Measurements from ENCODE around the gene SNX13.

SNX13 gene

DNA sequence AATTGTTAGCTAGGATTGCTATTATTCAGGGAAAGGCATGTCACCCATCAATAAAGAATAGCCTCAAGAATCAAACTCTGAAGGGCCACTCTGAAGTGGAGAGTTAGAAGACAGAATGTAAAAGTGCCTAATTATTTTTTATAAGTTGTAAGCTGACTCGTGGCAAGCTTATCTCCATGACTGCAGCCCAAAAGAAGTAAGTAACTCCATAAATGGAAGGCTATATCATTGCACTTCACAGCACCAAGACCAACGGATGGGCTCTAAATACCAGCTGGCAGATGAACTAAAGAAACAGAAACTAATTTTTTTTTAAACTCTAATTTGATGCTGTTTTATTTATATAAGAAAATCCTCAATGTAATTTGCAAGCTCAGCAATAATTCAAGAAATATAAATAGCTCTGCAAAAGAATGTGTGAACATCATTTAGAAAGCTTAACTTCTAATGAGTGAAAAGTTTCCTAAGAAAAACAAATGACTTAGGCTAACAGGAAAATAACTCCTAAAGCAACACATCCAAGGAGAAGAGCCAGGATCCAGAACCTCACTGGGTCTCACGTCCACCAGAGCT lies 165.5 kb downstream of the SNX13 start:
- DNase-seq (ENCODE audit: low spot score): no peak

DNA sequence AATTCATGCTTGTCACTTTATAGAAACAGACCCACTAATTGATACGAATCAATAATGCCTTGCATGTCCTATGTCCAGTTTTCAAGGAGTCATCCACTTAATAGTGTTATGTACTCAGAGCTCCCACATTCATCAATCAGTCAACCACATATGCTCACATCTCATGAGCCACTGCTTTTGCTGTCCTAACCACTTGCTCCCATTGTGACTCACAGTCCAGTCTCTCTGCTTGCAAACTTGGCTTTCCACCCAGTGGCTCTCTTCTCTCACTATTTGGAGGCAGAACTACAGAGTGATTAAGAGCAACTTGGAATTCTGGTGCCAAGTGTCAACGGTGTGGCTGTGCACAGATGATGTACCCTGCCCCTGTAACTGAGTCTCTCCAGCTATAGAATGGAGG lies 166.0 kb downstream of the SNX13 start:
- no peak for DNase-seq (ENCODE audit: low spot score)

DNA sequence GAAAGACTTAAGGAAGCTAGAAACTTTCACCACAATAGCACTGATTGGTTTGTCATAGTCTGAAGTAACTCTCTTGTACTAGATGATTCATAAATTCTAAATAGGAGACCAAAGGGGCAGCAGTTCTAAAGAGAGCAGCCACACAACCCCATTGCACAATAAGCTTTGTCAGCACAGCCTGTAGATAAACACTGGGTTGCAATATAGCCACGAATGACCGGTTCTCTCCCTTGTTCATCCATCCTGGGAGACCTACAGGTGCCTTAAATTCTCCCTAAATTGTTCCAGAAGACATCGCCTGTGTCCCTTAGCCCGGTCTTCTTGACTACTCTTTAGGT lies 167.0 kb downstream of the SNX13 start:
- peak; percentile 33 for DNase-seq (ENCODE audit: low spot score)

DNA sequence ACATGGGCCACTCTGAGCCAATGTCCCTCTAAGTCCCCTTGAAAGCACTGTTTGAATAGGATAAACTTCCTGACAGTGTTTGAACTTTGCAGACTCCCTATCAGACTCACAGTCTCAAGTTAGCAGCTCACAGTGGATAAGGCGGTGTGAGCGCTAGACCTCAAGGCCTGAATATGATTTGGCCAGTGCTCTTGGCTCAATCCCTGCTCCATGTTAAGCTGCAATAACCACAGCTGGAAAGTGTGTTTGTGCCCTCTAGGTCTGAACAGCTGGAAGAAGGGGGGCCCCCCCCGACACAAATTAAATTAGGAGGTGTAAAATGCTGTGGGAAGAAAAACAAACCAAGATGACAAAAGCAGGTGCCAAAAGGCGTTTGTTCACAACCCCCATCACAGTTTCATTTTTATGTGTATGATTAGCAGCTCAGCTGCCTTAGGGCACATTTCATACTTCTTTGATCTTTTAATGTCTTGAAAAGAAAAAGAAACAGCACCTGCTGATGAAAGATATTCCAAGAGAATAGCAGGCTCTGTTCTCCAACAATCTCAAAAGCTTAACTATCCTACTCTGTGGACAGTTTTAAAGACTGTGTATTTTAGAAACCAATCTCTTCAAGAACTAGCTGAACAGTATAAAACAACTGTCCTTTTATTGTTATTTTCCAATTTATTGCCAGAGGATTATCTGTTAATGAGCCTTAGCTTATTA lies 167.6 kb downstream of the SNX13 start:
- DNase-seq (ENCODE audit: low spot score): no peak

DNA sequence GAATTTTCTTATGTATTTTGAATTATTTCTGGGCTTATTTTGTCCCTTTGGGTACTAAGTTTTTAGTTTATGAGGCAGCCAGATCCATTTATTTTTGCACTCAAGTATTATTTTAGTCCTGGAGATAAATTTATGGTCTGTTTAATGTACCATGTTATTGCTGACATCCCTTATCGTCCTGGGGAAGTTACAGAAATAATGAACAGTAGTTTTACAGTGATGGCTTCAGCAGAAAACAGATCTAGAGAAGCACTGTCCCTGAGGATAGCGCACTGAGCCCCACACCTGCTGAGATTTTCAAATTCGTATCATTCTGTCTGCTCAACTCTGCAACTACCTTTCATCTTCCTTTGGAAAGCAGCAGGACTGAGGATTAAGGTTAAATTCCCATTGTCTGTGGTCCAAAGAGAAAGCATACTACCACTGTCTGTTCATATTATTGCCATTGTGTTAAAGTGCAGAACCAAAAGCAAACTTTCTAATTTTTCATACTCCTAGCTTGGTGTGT lies 168.3 kb downstream of the SNX13 start:
- no peak for DNase-seq (ENCODE audit: low spot score)

DNA sequence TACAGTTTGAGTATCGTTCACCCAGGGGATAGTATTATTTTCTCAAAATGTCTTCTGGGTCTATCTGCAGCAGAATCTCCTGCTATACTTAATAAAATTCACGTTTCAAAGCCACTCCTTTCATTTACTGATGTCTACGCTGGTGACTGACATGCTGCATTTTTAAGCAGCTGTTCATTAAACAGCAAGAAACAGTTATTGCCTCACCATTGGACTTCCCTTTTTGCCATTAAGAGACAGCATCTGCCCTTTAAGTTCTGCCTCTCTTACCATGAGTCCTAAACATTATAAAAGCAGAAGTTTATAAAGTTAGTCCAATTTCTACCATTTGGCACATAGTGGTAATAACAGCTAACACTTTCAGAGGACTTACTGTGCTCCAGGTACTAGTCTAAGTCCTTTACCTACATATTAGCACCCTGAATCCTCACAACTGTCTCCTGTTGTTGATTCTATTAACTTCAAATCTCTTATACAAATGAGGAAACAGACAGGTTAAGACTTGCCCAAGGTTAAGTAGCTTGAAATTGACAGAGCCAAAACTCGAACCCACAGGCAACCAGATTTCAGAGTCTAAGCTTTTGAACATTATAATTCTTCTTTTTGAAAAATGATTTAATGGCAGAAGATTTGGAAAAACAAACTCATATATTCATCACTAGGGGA lies 169.5 kb downstream of the SNX13 start:
- DNase-seq (ENCODE audit: low spot score): no peak

DNA sequence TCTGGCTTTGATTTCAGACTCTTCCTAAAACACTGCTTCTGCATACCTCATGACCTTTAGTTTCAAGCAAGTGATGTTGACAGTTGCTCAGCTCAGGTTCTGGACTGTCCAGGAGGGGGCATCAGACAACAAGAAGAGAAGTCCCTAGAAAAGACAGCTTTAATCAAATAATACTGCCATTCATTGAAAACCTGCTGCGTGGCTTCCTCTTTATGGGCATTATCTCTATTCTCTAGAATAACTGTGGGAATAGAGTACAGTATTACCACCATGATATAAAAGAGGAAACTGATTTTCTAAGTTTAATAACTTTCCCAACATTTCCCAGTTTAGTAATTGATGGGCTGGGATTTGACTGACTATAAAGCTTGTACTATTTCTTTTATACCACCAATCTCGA lies 170.4 kb downstream of the SNX13 start:
- DNase-seq (ENCODE audit: low spot score): peak; percentile 16

DNA sequence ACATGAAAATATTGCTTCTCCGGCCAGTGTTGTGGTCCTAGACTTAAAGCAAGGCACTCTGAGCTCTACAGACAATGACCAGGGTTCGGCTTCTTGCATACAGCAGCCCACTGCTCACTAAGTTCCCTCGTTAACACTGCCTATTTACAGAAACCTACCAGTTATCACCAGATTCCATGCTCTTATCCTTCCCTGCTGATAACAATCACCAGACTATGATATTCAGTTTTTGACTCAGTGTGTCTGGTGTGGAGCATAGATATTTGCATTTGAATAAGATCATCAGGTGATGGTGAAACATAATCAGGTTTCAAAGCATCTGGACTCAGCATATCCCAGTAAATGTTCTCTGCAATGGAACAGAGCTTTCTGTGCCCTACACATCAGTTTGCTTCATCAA lies 182.3 kb downstream of the SNX13 start:
- DNase-seq (ENCODE audit: low spot score): no peak

DNA sequence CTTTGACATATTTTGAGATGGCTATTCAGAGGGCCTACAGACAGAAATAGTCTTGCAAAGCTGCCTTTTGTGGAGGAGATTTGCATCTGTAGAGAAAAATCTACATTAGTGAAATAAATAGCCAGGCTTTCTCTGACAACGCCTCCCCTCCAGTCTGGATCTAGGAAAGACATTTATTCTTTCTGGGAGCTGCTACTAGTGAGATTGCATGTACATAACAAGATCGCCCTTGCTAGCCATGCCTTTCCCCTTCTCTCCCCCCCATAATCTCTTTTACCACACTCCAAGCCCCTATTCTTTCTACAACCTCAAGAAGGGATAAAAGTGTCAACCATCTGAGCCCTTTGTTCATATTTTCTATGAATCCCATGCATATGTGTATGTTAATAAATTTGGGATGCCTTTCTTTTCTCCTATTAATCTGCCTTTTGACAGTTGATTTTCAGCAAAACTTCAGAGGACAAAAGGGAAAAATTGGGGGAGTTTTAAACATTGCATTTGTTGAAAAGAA lies 194.2 kb downstream of the SNX13 start:
- no peak for DNase-seq (ENCODE audit: low spot score)

DNA sequence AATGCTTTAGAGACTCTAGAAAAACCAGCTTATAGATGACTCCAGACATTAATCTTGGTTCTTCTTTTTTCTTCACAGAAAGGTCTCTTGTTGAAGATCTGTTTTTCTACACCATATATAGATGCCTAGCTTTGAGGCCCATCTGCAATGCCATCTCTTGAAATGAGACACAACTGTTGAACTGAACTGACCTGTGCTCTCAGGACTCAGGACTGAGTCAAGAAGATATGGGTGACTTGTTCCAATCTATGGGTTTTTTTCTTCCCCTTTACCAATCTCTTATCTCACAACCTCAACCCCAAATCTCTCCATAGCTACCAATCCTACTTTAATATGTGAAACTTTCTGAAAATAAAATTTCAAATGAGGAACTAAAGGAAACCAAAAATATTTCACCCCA lies 194.7 kb downstream of the SNX13 start:
- DNase-seq (ENCODE audit: low spot score): no peak

DNA sequence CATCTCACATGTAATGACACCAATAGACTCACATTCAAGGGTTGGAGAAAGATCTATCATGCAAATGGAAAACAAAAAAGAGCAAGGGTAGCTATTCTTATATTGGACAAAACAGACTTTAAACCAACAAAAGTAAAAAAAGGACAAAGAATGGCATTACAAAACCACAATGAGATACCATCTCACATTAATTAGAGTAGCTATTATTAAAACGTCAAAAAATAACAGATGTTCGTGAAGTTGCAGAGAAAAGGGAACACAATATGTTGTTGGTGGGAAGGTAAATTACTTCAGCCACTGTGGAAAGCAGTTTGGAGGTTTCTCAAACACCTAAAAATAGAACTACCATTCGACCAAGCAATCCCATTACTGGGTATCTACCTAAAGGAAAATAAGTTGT lies 197.0 kb downstream of the SNX13 start:
- DNase-seq (ENCODE audit: low spot score): no peak

DNA sequence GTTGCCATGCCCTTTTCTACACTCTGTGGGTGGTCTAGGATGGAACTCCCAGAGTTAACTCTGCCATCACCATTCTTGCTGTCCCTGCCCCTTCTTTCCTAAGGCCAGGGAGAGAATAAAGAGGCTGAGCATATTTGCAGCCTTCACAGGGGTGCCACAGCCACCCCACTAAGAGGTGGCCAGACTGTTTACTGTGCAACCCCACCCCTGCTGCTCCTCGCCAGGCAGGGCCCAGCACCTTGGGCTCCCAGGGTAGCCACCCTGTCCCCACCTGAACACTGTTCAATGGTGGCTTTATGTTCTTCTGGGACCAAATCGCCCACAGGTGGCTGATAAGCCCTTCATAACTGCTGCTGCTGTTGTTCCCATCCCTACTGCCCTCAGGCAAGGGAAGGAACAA lies 198.9 kb downstream of the SNX13 start:
- DNase-seq (ENCODE audit: low spot score): no peak
